ENCODE data around the gene AXIN1. TPM values are rescaled to one million over a fixed set of nuclear protein-coding genes. Genes with fewer than 3 reads are reported as not detected.
"Not testable (repeated sequence)": the region's sequence is repeated elsewhere in the genome, so short reads cannot be mapped to it uniquely, and the experiment has no call there.

AXIN1 gene
- total RNA-seq, 1 donor from 2014 or later, result 49.0 TPM

DNA sequence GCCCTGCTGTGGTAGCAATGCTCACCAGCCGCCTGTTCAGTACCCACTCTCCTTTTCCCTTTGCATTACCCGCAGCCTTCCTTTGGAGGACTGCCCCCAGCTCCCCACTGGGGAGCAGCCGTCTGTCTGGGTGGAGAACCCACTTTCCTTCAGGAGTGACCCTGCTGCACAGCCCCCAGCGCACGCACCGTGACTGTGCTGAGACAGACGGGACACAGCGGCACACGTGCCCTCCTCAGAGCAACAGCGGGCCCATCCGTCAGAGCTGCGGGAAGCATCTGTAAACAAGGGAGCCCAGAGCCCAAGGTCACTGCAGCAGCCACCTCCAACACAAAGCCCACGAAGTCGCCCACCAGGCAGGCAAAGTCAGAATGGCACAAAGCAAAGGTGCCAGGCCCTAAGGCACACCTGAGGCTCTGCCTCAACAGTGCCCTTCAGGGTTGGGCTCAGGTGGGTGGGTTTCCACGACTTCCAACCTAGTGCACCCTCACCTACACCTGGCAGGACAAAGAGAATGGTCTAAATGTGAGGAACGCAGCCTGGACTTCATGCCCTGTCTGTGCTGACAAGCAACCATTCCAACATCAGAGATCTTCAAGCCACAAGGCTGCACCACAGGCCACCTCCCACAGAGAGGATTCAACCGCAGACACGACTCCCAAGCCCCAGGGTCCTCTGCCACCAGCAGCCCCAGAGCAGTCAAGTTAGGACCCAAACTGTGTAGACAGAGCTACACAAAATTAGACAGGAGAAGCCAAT lies 9.9 kb downstream of the AXIN1 start:
- Histone ChIP-seq H3K36me3 (ENCODE audit: control insufficient read depth, insufficient read depth, low read length) (peaks cover 15% of the 10 kb centered on the region), H3K4me3 (ENCODE audit: low read depth, low read length) (no peak overlapping the region), H3K27me3 (ENCODE audit: control insufficient read depth, insufficient read depth, low read length) (no peaks in the 10 kb centered on the region)
- no peak for DNase-seq (ENCODE audit: low read depth)
- TF ChIP-seq, protein P1, sequence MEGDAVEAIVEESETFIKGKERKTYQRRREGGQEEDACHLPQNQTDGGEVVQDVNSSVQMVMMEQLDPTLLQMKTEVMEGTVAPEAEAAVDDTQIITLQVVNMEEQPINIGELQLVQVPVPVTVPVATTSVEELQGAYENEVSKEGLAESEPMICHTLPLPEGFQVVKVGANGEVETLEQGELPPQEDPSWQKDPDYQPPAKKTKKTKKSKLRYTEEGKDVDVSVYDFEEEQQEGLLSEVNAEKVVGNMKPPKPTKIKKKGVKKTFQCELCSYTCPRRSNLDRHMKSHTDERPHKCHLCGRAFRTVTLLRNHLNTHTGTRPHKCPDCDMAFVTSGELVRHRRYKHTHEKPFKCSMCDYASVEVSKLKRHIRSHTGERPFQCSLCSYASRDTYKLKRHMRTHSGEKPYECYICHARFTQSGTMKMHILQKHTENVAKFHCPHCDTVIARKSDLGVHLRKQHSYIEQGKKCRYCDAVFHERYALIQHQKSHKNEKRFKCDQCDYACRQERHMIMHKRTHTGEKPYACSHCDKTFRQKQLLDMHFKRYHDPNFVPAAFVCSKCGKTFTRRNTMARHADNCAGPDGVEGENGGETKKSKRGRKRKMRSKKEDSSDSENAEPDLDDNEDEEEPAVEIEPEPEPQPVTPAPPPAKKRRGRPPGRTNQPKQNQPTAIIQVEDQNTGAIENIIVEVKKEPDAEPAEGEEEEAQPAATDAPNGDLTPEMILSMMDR (IDR thresholded peaks at IDR 0.05; ENCODE audit: insufficient read depth, low read length, severe bottlenecking), result no peak
- no peak for FAIRE-seq

DNA sequence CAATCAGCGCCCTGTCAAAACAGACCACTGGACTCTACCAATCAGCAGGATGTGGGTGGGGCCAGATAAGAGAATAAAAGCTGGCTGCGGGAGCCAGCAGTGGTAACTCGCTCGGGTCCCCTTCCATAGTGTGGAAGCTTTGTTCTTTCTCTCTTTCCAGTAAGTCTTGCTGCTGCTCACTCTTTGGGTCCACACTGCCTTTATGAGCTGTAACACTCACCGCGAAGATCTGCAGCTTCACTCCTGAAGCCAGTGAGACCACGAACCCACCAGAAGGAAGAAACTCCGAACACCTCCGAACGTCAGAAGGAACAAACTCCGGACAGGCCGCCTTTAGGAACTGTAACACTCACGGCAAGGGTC lies 10.6 kb downstream of the AXIN1 start:
- not testable (repeated sequence) for FAIRE-seq; H3K27me3 ChIP-seq (ENCODE audit: control insufficient read depth, insufficient read depth, low read length); DNase-seq (ENCODE audit: low read depth); H3K4me3 ChIP-seq (ENCODE audit: low read depth, low read length)
- H3K36me3 ChIP-seq (ENCODE audit: control insufficient read depth, insufficient read depth, low read length), result peaks cover 15% of the 10 kb centered on the region

DNA sequence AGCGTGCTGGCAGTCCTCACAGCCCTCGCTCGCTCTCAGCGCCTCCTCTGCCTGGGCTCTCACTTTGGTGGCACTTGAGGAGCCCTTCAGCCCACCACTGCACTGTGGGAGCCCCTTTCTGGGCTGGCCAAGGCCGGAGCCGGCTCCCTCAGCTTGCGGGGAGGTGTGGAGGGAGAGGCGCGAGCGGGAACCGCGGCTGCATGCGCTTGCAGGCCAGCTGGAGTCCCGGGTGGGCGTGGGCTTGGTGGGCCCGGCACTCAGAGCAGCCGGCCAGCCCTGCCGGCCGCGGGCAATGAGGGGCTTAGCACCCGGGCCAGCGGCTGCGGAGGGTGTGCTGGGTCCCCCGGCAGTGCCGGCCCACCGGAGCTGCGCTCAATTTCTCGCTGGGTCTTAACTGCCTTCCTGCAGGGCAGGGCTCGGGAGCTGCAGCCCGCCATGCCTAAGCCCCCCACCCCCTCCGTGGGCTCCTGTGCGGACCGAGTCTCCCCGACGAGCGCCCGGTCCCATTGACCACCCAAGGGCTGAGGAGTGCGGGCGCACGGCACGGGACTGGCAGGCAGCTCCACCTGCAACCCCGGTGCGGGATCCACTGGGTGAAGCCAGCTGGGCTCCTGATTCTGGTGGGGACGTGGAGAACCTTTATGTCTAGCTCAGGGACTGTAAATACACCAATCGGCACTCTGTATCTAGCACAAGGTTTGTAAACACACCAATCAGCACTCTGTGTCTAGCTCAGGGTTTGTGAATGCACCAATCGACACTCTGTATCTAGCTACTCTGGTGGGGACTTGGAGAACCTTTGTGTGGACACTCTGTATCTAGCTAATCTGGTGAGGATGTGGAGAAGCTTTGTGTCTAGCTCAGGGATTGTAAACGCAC lies 11.2 kb downstream of the AXIN1 start:
- FAIRE-seq; H3K4me3 ChIP-seq (ENCODE audit: low read depth, low read length); DNase-seq (ENCODE audit: low read depth); H3K27me3 ChIP-seq (ENCODE audit: control insufficient read depth, insufficient read depth, low read length): not testable (repeated sequence)
- H3K36me3 ChIP-seq (ENCODE audit: control insufficient read depth, insufficient read depth, low read length), result peaks cover 15% of the 10 kb centered on the region

DNA sequence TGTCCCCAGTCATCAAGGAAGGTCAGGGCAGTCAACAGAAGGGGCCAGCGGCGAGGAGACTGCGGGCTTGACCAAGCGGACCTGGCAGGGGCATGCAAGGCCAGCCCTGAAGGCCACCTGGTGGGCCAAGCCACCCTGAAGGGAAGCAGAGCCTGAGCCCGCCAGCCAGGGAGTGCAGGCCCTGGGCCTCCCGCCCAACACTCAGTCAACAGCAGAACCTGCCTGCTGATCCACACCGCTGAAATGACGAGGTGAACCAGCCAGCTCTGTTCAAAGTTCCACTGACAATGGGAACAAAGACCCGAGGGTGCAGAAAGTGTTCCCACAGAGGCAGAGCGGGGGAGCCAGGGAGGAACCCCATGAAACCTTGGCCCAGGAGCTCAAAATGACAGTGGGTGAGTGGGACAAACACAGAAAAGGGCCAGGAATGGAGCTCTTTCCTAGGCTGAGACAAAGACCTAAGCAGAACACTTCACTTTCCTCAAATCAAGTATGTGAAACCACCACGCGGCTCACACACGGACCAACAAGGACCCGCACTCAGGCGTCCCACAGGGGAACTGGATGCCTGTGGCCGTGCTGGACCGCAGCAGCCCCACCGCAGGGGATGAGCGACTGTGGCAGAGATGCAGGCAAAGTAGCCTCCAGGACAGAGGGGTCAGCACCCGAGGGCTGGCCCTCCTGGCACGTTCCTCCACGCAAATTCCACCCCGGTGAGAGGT lies 12.0 kb downstream of the AXIN1 start:
- FAIRE-seq, result no peak
- no peak for DNase-seq (ENCODE audit: low read depth)

DNA sequence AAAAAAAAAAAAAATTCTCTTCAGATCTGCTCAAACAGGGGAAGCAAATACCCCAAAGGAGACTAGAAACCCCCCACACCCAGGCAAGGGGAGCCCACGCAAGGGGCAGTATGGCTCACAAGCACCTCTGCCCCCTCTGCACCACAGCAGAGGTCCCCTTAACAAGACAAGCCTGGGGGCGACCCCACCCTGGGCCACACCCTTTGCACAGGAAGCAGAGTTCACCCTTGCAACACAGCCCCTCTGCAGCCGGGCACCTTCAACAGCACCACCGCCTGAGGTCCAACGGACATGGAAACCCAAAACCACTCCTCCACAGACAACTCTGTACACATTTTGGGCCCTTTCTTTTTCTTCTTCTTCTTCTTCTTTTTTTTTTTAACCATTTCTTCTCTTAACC lies 12.8 kb downstream of the AXIN1 start:
- H3K36me3 ChIP-seq (ENCODE audit: control insufficient read depth, insufficient read depth, low read length), result peaks cover 8% of the 10 kb centered on the region
- TF ChIP-seq, protein P1 (IDR thresholded peaks at IDR 0.05; ENCODE audit: insufficient read depth, low read length, severe bottlenecking), result no peak
- FAIRE-seq (no peak), DNase-seq (ENCODE audit: low read depth) (no peak)
- H3K27me3 ChIP-seq (ENCODE audit: control insufficient read depth, insufficient read depth, low read length), result no peaks in the 10 kb centered on the region
- H3K4me3 ChIP-seq (ENCODE audit: low read depth, low read length), result no peak overlapping the region

More for the DNA sequence above, 12.0 kb downstream of the AXIN1 start:
- TF ChIP-seq, protein P1 (IDR thresholded peaks at IDR 0.05; ENCODE audit: insufficient read depth, low read length, severe bottlenecking), result no peak
- H3K27me3 ChIP-seq (ENCODE audit: control insufficient read depth, insufficient read depth, low read length), result no peaks in the 10 kb centered on the region
- peaks cover 10% of the 10 kb centered on the region for H3K36me3 ChIP-seq (ENCODE audit: control insufficient read depth, insufficient read depth, low read length)
- H3K4me3 ChIP-seq (ENCODE audit: low read depth, low read length), result no peak overlapping the region

DNA sequence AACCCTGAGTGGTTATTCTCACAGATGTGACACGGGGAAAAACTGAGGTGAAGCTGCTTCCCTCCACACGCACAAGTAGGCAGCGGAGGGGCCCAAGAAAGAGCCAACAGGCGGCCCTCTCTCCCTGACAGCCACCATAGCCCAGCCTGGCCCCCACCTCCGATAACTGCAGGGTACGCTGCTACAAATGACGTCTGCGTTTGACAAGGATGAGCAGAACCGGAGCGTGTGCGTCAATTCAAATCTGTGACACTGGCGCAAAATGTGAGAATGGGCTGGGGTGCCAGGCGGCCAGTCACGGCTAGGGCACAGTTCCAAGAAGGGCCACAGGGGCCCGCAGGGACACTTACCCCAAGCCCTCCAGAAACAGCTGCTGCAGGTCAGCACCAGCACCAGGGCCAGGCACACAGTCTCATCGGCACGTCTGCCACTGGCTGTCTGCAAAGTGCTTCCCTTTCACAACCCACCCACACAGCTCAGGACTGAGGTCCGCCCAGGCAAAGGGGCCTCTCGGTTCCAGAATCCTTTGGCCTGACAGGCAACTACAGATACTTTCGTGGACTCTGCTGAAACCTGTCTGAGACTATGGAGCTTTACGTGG lies 14.4 kb downstream of the AXIN1 start:
- FAIRE-seq, result no peak
- Histone ChIP-seq H3K4me3 (ENCODE audit: low read depth, low read length) (no peak overlapping the region), H3K27me3 (ENCODE audit: control insufficient read depth, insufficient read depth, low read length) (no peaks in the 10 kb centered on the region), H3K36me3 (ENCODE audit: control insufficient read depth, insufficient read depth, low read length) (peaks cover 8% of the 10 kb centered on the region)
- TF ChIP-seq, protein P1 (IDR thresholded peaks at IDR 0.05; ENCODE audit: insufficient read depth, low read length, severe bottlenecking), result no peak
- no peak for DNase-seq (ENCODE audit: low read depth)
